AG20443 (cell line): Measurements from ENCODE around the gene TBC1D20.

Experiments
- DNase-seq: peaks from one replicate; pipeline ENCODE4 v3.0.0; 2012; ENCODE audit warnings: low spot score, mixed read lengths

TBC1D20 gene

GRCh38 chr20:420166-420620 is 42.1 kb downstream of the TBC1D20 start:
- no peak for DNase-seq

- no peak for DNase-seq
Measured at GRCh38 chr20:419556-420165, 42.7 kb downstream of the TBC1D20 start.

- DNase-seq: no peak
Measured at GRCh38 chr20:418858-419365, 43.4 kb downstream of the TBC1D20 start.

GRCh38 chr20:417801-418342 is 44.5 kb downstream of the TBC1D20 start:
- no peak for DNase-seq

- DNase-seq: no peak
Measured at GRCh38 chr20:416950-417800, 45.2 kb downstream of the TBC1D20 start.

GRCh38 chr20:415820-416322 is 46.5 kb downstream of the TBC1D20 start:
- DNase-seq: no peak

- no peak for DNase-seq
Measured at GRCh38 chr20:414161-414560, 48.2 kb downstream of the TBC1D20 start.

- DNase-seq: no peak
Measured at GRCh38 chr20:412081-412480, 50.3 kb downstream of the TBC1D20 start.

GRCh38 chr20:409697-410559 is 52.4 kb downstream of the TBC1D20 start:
- no peak for DNase-seq

- no peak for DNase-seq
Measured at GRCh38 chr20:408843-409696, 53.3 kb downstream of the TBC1D20 start.

- DNase-seq: peak; percentile 98
Measured at GRCh38 chr20:407953-408842, 54.1 kb downstream of the TBC1D20 start, which contains the start of gene RBCK1. Gene RBCK1 (plus strand): TSS chr20:408299. CDS start chr20:408758, 459 bp downstream.

- peak; percentile 95 for DNase-seq
Measured at GRCh38 chr20:407133-407952, 55.0 kb downstream of the TBC1D20 start.

- DNase-seq: no peak
Measured at GRCh38 chr20:406200-407132, 55.9 kb downstream of the TBC1D20 start.

- no peak for DNase-seq
Measured at GRCh38 chr20:404088-404487, 58.2 kb downstream of the TBC1D20 start.

- DNase-seq: no peak
Measured at GRCh38 chr20:403582-403957, 58.8 kb downstream of the TBC1D20 start.

GRCh38 chr20:402898-403581 is 59.3 kb downstream of the TBC1D20 start:
- DNase-seq: no peak

- DNase-seq: no peak
Measured at GRCh38 chr20:402496-402885, 59.8 kb downstream of the TBC1D20 start.
